NB4 (cell line): Measurements from ENCODE around the gene RAB33B.

ENCODE experiments used
- CTCF ChIP-seq: IDR thresholded peaks from one replicate; pipeline ENCODE4 v1.5.1; 2012; ENCODE audit warnings: low read depth, low read length
- POLR2A ChIP-seq: IDR thresholded peaks from 2 replicates; pipeline ENCODE4 v1.6.1; 2011; ENCODE audit warnings: mild to moderate bottlenecking; ENCODE audit not compliant: insufficient read length; ENCODE audit errors: extremely low read depth

DNA sequence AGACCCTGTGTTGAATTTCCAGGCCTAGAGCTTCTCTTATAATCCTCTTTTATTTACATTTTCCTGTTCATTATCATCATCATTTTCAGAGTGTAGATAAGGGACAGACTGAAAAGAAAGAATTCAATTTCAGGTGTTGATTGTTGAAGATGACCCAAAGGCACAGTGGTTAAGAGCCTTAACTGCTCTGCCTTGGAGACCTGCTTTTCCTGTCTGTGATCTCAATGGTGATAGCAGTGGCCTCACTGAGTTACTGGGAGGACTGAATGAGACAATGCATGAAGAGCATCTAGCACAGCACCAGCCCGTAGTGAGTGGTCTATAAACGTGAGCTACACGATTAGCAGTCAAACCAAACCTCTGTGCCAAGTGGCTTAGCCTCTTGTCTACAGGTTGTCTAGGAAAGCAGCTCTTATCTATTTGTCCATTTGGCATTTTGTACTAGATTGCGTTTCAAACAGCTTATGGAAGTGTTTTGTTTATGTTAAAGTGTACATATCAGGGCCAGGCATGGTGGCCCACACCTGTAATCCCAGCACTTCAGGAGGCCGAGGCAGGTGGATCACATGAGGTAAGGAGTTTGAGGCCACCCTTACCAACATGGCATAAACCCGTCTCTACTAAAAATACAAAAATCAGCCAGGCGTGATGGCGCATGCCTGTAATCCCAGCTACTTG is 60.6 kb downstream of the RAB33B start:
- TF ChIP-seq CTCF (no peak), POLR2A (no peak)
